ENCODE data around the gene CTRB1. TPM values are rescaled to one million over a fixed set of nuclear protein-coding genes. Genes with fewer than 3 reads are reported as not detected.
A peak's percentile ranks its signal among the peaks of the same experiment; 100 is the strongest.
"Not testable (repeated sequence)": the region's sequence is repeated elsewhere in the genome, so short reads cannot be mapped to it uniquely, and the experiment has no call there.

Gene CTRB1
- total and polyA plus RNA-seq, 10 donors, result 0.59 to 25.2 (median 2.5) TPM; not detected in 2

GRCh38 chr16:75219088-75219487, 300 bp downstream of the CTRB1 start:
- intact Hi-C loops (cut with DNase I; ENCODE audit: low total_unique reads), result no loop called here
- DNase-seq, result no peak
- H3K4me1 ChIP-seq, result peaks cover 0 to 26% (median 13%) of the 10 kb centered on the region in 6 donors

GRCh38 chr16:75219838-75220237, 1.1 kb downstream of the CTRB1 start:
- Histone ChIP-seq H3K27ac (peak overlapping the region in 2 of 8 donors; percentile 16 to 21), H3K9me3 (no peaks in the 10 kb centered on the region), H3K4me1 (peaks cover 0 to 28% (median 13%) of the 10 kb centered on the region in 6 donors), H3K4me3 (peak overlapping the region in 2 of 8 donors; percentile 26 to 46), H3K36me3 (no peaks in the 10 kb centered on the region), H3K27me3 (replicated peaks in 1 of 7) (peaks cover 0 to 11% (median 0%) of the 10 kb centered on the region in 7 donors)
- TF ChIP-seq POLR2AphosphoS5 (IDR thresholded peaks at IDR 0.05) (no peak), CTCF (IDR thresholded peaks at IDR 0.05 in 8 of 11, conservative IDR thresholded peaks at IDR 0.05 in 3 of 11) (no peak), POLR2A (IDR thresholded peaks at IDR 0.05) (no peak)
- intact Hi-C loops (cut with DNase I; ENCODE audit: low total_unique reads), result no loop called here
- DNase-seq, result no peak
- 22 to 64% (median 51%) methylated on average over 5 of the region's 5 CpGs for WGBS, 5 donors

More at GRCh38 chr16:75219088-75219487, 300 bp downstream of the CTRB1 start:
- Histone ChIP-seq H3K27me3 (replicated peaks in 1 of 7) (peaks cover 0 to 7% (median 0%) of the 10 kb centered on the region in 7 donors), H3K36me3 (no peaks in the 10 kb centered on the region), H3K9me3 (no peaks in the 10 kb centered on the region), H3K27ac (no peak overlapping the region), H3K4me3 (no peak overlapping the region)
- WGBS, 5 donors, result 52 to 76% (median 61%) methylated on average over 4 of the region's 4 CpGs
- TF ChIP-seq CTCF (IDR thresholded peaks at IDR 0.05 in 8 of 11, conservative IDR thresholded peaks at IDR 0.05 in 3 of 11), result no peak
- no peak for TF ChIP-seq POLR2AphosphoS5 (IDR thresholded peaks at IDR 0.05)
- no peak for TF ChIP-seq POLR2A (IDR thresholded peaks at IDR 0.05)

- H3K4me1 ChIP-seq, result peaks cover 0 to 48% (median 14%) of the 10 kb centered on the region in 6 donors
- DNase-seq, result peak; percentile 55
- H3K4me3 ChIP-seq, result no peak overlapping the region
- H3K9me3 ChIP-seq, result no peaks in the 10 kb centered on the region
- intact Hi-C loops (cut with DNase I; ENCODE audit: low total_unique reads), result no loop called here
- no peak overlapping the region for H3K27ac ChIP-seq
- H3K36me3 ChIP-seq, result peaks cover 0 to 3% (median 0%) of the 10 kb centered on the region in 6 donors
- 78 to 88% (median 78%) methylated on average over 14 to 16 of the region's 16 CpGs for WGBS, 5 donors
- H3K27me3 ChIP-seq (replicated peaks in 1 of 7), result peaks cover 0 to 30% (median 0%) of the 10 kb centered on the region in 7 donors
- no peak for TF ChIP-seq POLR2A (IDR thresholded peaks at IDR 0.05)
- TF ChIP-seq CTCF (IDR thresholded peaks at IDR 0.05 in 8 of 11, conservative IDR thresholded peaks at IDR 0.05 in 3 of 11), result no peak
- no peak for TF ChIP-seq POLR2AphosphoS5 (IDR thresholded peaks at IDR 0.05)
Measured at GRCh38 chr16:75222271-75222783, 3.5 kb downstream of the CTRB1 start.

GRCh38 chr16:75223129-75223528, 4.3 kb downstream of the CTRB1 start:
- Histone ChIP-seq H3K36me3 (peaks cover 0 to 11% (median 0%) of the 10 kb centered on the region in 6 donors), H3K4me1 (peaks cover 0 to 49% (median 16%) of the 10 kb centered on the region in 6 donors), H3K27me3 (replicated peaks in 1 of 7) (peaks cover 0 to 38% (median 0%) of the 10 kb centered on the region in 7 donors)
- H3K4me3 ChIP-seq; H3K27ac ChIP-seq; H3K9me3 ChIP-seq; intact Hi-C loops (cut with DNase I; ENCODE audit: low total_unique reads): not testable (repeated sequence)
- peak; percentile 73 for DNase-seq
- 79 to 84% (median 80%) methylated on average over 9 to 10 of the region's 20 CpGs; no CpG with 5 or more reads in 2 of the 5 donors for WGBS, 5 donors
